Central memory CD4-positive, alpha-beta T cell (primary cell): Measurements from ENCODE around the gene TNFRSF1B.

ENCODE experiments used
- DNase-seq: peaks from one replicate; pipeline ENCODE4 v3.0.0; 2022
- total RNA-seq, 3 experiments: gene quantifications; one replicate each; lab custom pipeline; 2026; lab: John Stamatoyannopoulos, UW

The TNFRSF1B gene
- 110 to 288 (median 120) reads per million in 3 experiments for total RNA-seq

- peak; percentile 59 for DNase-seq
Observed at GRCh38 chr1:12166834-12167492, at the start of gene TNFRSF1B. Gene TNFRSF1B (plus strand): TSS chr1:12166991. CDS start chr1:12167092, 101 bp downstream.

GRCh38 chr1:12121212-12122003 is 45.4 kb upstream of the TNFRSF1B start:
- peak; percentile 46 for DNase-seq

GRCh38 chr1:12123172-12123571 is 43.6 kb upstream of the TNFRSF1B start:
- DNase-seq = no peak

- DNase-seq = peak; percentile 73
Observed at GRCh38 chr1:12124693-12125421, 41.9 kb upstream of the TNFRSF1B start.

- DNase-seq = no peak
Observed at GRCh38 chr1:12125422-12126355, 41.1 kb upstream of the TNFRSF1B start.

- no peak for DNase-seq
Observed at GRCh38 chr1:12126781-12127180, 40.0 kb upstream of the TNFRSF1B start.

- DNase-seq = no peak
Observed at GRCh38 chr1:12127206-12127810, 39.5 kb upstream of the TNFRSF1B start.

GRCh38 chr1:12128120-12128519 is 38.7 kb upstream of the TNFRSF1B start:
- DNase-seq = no peak

- no peak for DNase-seq
Observed at GRCh38 chr1:12129624-12130023, 37.2 kb upstream of the TNFRSF1B start.

- no peak for DNase-seq
Observed at GRCh38 chr1:12130466-12131130, 36.2 kb upstream of the TNFRSF1B start.

- no peak for DNase-seq
Observed at GRCh38 chr1:12132078-12132477, 34.7 kb upstream of the TNFRSF1B start.

GRCh38 chr1:12134716-12135115 is 32.1 kb upstream of the TNFRSF1B start:
- no peak for DNase-seq

- DNase-seq = no peak
Observed at GRCh38 chr1:12135612-12136011, 31.2 kb upstream of the TNFRSF1B start.

GRCh38 chr1:12136916-12137610 is 29.7 kb upstream of the TNFRSF1B start:
- no peak for DNase-seq

GRCh38 chr1:12138196-12139168 is 28.3 kb upstream of the TNFRSF1B start:
- no peak for DNase-seq

- no peak for DNase-seq
Observed at GRCh38 chr1:12140016-12140415, 26.8 kb upstream of the TNFRSF1B start.

- DNase-seq = no peak
Observed at GRCh38 chr1:12140515-12141162, 26.2 kb upstream of the TNFRSF1B start.

GRCh38 chr1:12141163-12141850 is 25.5 kb upstream of the TNFRSF1B start:
- no peak for DNase-seq
